ENCODE measurements around the gene OXER1.

DNA sequence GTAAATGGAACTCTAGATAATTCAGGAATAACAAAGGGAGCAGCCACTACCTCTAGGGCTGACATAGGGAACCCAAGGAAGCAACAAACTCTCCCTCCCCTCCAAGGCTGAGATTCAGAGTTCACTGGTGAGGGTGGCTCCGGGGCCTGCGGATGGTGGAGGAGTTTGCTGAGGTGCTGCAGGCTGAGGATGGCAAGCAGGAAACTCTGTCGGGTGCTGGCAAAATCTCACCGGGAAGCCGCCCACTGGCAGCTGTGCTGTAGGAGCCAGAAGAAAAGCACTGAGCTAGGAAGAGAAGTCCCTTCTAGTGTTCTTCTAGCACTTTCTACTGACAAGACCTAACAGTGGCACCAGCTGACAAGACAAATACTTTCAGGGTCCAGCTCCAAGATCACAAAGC, 41.0 kb upstream of the OXER1 start:
- TF ChIP-seq ZC3H11A (IDR thresholded peaks at IDR 0.05; ENCODE audit: low read depth, low read length) (no peak), MAZ (CRISPR knock-in tag; conservative IDR thresholded peaks at IDR 0.05 in 1 of 2, IDR thresholded peaks at IDR 0.05 in 1 of 2) (no peak), MYNN (IDR thresholded peaks at IDR 0.05) (no peak), MYNN (CRISPR knock-in tag; IDR thresholded peaks at IDR 0.05) (no peak), MEF2D (tag; conservative IDR thresholded peaks at IDR 0.05; ENCODE audit: low read depth) (no peak), KLF16 (IDR thresholded peaks at IDR 0.05) (no peak)
- TF ChIP-seq, protein P1, sequence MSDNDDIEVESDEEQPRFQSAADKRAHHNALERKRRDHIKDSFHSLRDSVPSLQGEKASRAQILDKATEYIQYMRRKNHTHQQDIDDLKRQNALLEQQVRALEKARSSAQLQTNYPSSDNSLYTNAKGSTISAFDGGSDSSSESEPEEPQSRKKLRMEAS (CRISPR knock-in tag; IDR thresholded peaks at IDR 0.05), result no peak
